TTC549 (cell line): ENCODE results near the gene YJU2.
"Not testable (repeated sequence)": the region's sequence is repeated elsewhere in the genome, so short reads cannot be mapped to it uniquely, and the experiment has no call there.

Source experiments
- FAIRE-seq: peaks from 2 replicates; lab custom pipeline; 2012; peaks lifted over from hg19 to GRCh38; lab: Jason Lieb, UNC

YJU2 gene

GRCh38 chr19:4246767-4247593, at the start of gene YJU2:
TSS of gene YJU2 (plus strand) at chr19:4247080. CDS start at chr19:4247147, 67 bp downstream.
- peak; percentile 85 for FAIRE-seq

- no peak for FAIRE-seq
Measured at GRCh38 chr19:4197228-4197624, 49.7 kb upstream of the YJU2 start.

GRCh38 chr19:4197625-4198466, 49.0 kb upstream of the YJU2 start:
- FAIRE-seq = no peak

GRCh38 chr19:4198467-4199126, 48.3 kb upstream of the YJU2 start:
- no peak for FAIRE-seq

- FAIRE-seq = no peak
Measured at GRCh38 chr19:4199699-4200293, 47.1 kb upstream of the YJU2 start.

- no peak for FAIRE-seq
Measured at GRCh38 chr19:4200940-4201542, 45.8 kb upstream of the YJU2 start.

- no peak for FAIRE-seq
Measured at GRCh38 chr19:4201798-4202197, 45.1 kb upstream of the YJU2 start.

GRCh38 chr19:4206818-4207484, 39.9 kb upstream of the YJU2 start:
- FAIRE-seq = no peak

GRCh38 chr19:4208385-4209094, 38.3 kb upstream of the YJU2 start:
- FAIRE-seq = no peak

- FAIRE-seq = no peak
Measured at GRCh38 chr19:4210166-4210731, 36.6 kb upstream of the YJU2 start.

- no peak for FAIRE-seq
Measured at GRCh38 chr19:4213116-4213515, 33.8 kb upstream of the YJU2 start.

GRCh38 chr19:4215807-4216206, 31.1 kb upstream of the YJU2 start:
- FAIRE-seq = no peak

GRCh38 chr19:4216846-4217245, 30.0 kb upstream of the YJU2 start:
- FAIRE-seq = no peak

- no peak for FAIRE-seq
Measured at GRCh38 chr19:4217429-4218264, 29.2 kb upstream of the YJU2 start.

GRCh38 chr19:4218523-4218922, 28.4 kb upstream of the YJU2 start:
- not testable (repeated sequence) for FAIRE-seq

GRCh38 chr19:4220188-4220587, 26.7 kb upstream of the YJU2 start:
- no peak for FAIRE-seq

GRCh38 chr19:4224470-4224869, 22.4 kb upstream of the YJU2 start:
- FAIRE-seq = no peak

GRCh38 chr19:4225885-4226284, 21.0 kb upstream of the YJU2 start:
- FAIRE-seq = no peak

- FAIRE-seq = no peak
Measured at GRCh38 chr19:4227771-4228170, 19.1 kb upstream of the YJU2 start.
